DOHH2 (cell line): ENCODE results near the gene OCLN.
"Not testable (repeated sequence)": the region's sequence is repeated elsewhere in the genome, so short reads cannot be mapped to it uniquely, and the experiment has no call there.

ENCODE experiments used
- CTCF ChIP-seq: fragments of 200-600 bp; sonication (generic); IDR thresholded peaks from one replicate; pipeline ENCODE4 v1.5.1; 2014; ENCODE audit warnings: antibody characterized with exemption, mild to moderate bottlenecking, low read depth, low read length; ENCODE audit not compliant: poor library complexity, severe bottlenecking
- EZH2phosphoT487 ChIP-seq: fragments of 200-600 bp; sonication (generic); IDR thresholded peaks from 2 replicates; pipeline ENCODE4 v1.6.1; 2017; ENCODE audit warnings: borderline replicate concordance, mild to moderate bottlenecking, antibody characterized with exemption, low read length, moderate library complexity, mixed read lengths

DNA sequence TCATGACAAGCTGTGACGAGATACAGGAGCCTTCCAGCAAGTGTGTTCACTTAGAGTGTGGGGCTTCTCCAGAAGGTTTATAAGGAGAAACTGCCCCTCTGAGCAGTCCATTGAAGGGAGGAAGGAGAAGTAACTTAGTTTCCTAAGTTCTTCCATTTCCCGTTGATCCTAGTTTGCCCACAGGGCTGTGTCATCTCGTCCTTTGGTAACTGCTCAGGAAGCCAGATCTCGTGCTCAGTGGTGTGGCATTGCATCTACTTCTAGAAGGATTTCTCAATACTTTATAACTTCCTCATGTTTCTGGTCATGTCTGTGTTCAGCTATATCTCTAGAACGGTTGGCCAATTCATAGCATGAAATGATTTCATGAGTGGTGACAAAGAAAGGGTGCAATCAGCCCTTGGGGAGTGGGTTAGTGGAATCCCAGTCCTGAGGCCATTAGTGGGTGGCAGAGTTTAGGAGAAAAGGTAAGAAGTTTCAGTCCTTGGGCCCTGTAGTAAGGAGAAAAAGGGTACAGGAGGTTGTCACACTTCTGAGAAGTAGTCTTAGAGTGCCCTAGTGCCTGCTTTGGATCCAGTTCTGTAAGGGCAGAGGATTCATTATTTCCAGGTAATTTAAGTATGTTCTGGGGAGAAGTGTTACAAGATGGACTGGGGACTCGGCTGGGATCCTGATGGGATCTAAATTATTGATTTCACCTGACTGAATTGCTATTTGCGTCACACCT lies 103.7 kb downstream of the OCLN start:
- TF ChIP-seq CTCF, EZH2phosphoT487: not testable (repeated sequence)
